IPS DF 4.7 (cell line): ENCODE results near the gene ZNF689.
A peak's percentile ranks its signal among the peaks of the same experiment; 100 is the strongest.
"Not testable (repeated sequence)": the region's sequence is repeated elsewhere in the genome, so short reads cannot be mapped to it uniquely, and the experiment has no call there.

Source experiments
- DNase-seq: peaks from one replicate; pipeline ENCODE4 v3.0.0-alpha.2; 2013; ENCODE audit warnings: low spot score; ENCODE audit errors: extremely low read depth

Gene ZNF689

DNA sequence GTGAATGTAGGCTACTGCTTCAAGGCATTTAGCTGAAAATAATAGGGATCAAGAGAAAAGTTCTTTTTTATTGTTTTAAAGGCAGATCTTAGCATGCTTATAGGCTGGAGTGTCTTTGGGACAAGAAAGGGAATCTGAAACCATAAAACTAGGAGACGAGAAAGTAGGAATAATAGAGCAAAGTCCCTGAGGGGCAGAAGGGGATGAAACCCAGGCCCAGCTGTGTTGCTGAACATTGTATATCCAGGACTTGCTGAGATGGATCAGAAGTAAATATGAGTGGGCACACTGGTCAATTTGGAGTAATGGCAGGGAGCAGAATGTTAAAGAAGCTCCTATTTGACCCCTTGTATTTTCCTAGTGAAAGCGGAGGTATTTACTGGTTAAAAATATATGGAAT lies 9.3 kb downstream of the ZNF689 start:
- DNase-seq, result no peak

DNA sequence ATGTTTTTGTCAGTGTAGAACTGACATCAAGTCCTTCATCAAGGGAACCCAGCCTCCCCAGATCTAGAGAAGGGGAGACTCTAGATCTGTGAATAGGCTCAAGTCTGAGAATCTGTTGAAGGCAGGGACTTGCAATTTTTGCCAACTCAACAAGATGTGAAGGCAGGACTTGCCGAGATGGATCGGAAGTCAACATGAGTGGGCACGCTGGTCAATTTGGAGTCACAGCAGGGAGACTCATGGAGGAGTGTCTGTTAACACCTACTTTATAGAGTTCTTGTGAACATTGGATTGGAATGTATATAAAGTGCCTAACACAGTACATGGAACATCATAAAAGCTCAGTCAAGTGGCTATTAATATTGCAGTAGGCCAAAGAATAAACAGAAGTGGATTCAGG lies 10.0 kb downstream of the ZNF689 start:
- DNase-seq, result no peak

DNA sequence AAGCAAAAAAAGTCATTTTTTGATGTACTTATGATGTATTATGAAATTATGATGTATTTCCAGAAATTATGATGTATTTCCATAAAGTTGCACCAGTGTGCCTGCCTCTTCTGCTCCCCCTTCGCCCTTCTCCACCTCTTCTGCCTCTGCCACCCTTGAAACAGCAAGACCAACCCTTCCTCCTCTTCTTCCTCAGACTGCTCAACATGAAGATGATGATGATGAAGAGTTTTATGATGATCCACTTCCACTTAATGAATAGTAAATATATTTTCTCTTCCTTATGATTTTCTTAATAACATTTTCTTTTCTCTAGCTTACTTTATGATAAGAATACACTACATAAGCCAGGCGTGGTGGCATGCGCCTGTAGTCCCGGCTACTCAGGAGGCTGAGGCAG lies 17.3 kb downstream of the ZNF689 start:
- DNase-seq, result no peak

DNA sequence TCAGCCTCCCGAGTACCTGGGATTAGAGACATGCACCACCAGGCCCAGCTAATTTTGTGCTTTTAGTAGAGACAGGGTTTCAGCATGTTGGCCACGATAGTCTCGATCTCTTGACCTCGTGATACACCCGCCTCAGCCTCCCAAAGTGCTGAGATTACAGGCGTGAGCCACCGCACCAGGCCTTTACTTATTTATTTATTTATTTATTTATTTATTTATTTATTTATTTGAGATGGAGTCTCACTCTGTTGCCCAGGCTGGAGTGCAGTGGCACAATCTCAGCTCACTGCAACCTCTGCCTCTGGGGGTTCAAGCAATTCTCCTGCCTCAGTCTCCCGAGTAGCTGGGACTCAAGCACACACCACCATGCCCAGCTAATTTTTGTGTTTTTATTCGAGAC lies 19.3 kb downstream of the ZNF689 start:
- DNase-seq, result not testable (repeated sequence)

DNA sequence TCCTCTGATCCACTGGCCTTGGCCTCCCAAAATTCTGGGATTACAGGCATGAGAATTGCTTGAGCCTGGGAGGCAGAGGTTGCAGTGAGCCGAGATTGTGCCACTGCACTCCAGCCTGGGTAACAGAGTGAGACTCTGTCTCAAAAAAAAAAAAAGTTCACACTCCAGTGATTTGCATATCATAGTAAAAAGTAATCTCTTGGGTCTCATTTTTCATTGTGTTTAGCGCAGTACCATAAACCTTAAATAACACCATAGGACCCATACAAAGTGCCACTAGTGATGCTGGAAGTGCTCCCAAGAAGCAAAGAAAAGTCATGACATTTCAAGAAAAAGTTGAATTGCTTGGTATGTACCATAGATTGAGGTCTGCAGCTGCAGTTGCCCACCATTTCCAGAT lies 20.6 kb downstream of the ZNF689 start:
- DNase-seq, result not testable (repeated sequence)

DNA sequence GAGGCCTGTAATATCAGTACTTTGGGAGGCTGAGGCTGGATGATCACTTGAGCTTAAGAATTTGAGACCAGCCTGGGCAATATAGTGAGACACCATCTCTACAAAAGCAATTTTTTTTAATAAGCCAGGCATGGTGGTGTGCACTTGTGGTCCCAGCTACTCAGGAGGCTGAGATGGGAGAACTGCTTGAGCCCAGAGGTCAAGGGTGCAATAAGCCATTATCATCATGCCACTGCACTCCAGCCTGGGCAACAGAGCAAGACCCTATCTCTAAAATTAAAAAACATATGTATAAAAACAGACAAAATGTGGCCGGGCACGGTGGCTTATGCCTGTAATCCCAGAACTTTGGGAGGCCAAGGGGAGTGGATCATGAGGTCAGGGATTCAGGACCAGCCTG lies 21.5 kb downstream of the ZNF689 start:
- DNase-seq, result no peak

DNA sequence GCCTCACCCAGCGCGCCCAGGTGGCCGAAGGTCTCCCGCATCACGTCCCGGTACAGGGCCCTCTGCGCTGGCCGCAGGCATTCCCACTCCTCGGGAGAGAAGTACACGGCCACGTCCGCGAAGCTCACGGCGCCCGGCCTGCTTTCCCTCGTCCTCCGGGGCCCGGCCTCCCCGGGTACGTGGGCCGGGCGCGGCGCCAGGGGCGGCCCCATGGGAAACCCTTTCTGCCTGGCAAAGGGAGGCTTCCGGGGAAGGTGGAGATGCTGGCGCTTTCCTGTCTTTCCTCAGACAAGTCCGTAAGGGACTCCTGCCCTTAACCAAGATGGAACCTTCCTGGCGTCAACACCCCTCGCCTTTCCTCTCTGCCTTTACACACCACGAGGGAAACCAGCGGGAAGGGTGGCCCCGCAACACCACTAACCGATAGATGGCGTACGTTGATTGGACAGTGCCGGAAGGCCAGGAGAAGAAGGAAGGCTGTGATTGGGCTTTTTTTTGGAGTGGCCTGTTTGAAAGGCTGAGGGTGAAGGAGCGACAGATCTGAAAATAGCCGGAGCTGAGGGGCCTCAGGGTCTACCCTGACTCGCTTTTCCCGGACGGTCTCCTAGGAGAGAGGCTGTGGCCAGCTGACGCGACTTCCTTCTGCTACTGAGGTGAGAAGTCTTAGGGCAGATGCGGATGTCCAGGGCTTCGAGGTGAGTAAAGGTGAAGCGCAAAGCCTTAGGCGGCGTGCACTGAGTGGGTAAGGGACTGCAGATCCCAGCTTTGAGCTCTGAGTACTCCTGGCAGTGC lies 24.6 kb downstream of the ZNF689 start, which contains the start of gene ZNF785:
Gene ZNF785 (minus strand): TSS at position 298 of the 792 bp plus-strand sequence. CDS start 86 bp downstream, at position 212.
- peak; percentile 99 for DNase-seq

DNA sequence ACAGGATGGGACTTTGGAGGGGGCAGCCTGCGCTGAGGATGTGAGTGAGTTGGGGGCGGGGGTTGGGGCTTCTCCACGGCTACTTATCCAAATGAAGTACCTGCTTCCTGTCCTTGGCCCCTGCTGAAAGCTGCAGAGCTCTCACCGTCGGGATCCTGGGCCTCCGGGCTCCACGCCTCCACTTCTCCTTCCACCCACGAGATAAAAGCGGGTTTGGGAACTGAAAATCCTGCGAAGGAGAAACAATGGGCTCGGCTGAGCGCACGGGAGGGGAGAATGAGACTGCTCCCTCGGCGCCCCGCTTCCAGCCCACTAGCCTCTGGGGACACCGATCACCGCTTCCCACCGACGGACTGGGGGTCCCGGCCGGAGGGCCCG lies 25.2 kb downstream of the ZNF689 start:
- DNase-seq, result no peak

DNA sequence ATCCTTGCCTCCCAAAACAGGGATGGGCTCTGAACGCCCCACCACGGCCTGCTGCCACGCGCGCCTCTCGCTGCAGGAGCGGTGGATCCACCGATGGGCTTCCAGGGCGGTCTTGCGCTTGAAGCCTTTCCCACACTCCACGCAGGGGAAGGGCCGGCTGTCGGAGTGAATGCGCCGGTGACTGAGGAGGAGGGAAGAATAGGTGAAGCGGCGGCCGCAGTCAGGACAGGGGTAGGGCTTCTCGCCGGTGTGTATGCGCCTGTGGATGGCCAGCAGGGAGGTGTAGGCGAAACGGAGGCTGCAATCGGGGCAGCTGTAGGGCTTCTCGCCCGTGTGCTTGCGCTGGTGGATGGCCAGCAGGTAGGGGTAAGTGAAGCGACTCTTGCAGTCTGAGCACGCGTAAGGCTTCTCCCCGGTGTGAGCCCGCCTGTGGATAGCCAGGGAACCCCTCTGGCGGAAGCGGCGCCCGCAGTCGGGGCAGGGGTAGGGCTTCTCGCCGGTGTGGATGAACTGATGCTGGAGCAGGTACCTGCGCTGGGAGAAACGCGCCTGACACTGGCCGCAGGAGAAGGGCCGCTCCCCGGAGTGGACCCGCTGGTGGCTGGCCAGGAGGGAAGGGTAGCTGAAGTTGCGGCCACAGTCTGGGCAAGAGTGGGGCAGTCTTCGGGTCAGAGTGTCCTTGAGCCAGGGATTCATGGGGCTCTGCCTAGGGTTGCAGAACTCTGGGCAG lies 27.4 kb downstream of the ZNF689 start:
- DNase-seq, result no peak

DNA sequence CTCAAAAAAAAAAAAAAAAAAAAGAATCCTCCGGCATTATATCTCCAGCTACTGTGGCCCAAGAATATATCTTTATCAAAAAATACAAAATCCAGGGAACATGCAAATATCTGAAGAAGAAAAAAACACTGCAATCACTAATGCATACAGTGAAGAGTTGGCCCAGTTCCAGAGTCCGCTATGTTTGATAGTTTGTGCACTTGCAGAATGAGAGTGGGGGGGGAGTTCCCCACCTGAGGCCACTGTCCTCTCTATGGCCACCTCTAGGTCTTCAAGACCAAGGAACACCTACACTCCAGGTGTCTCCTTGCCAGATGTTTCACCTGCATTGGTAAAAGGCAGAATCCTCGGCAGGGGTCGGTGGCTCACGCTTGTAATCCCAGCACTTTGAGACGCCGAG lies 28.7 kb downstream of the ZNF689 start:
- no peak for DNase-seq

DNA sequence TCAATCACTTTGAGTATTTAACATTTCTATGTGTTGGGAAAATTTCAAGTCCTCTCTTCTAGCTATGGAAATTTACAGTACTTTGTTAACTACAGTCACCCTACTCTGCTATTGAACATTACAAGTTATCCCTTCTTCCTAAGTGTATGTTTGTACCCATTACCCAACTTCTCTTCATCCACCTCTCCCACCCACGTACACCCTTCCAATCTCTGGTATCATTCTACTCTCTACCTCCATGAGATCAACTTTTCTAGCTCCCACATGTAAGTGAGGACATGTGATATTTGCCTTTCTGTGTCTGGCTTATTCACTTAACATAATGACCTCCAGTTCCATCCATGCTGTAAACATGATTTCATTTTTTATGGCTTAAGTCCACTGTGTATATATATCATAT lies 35.5 kb downstream of the ZNF689 start:
- no peak for DNase-seq

DNA sequence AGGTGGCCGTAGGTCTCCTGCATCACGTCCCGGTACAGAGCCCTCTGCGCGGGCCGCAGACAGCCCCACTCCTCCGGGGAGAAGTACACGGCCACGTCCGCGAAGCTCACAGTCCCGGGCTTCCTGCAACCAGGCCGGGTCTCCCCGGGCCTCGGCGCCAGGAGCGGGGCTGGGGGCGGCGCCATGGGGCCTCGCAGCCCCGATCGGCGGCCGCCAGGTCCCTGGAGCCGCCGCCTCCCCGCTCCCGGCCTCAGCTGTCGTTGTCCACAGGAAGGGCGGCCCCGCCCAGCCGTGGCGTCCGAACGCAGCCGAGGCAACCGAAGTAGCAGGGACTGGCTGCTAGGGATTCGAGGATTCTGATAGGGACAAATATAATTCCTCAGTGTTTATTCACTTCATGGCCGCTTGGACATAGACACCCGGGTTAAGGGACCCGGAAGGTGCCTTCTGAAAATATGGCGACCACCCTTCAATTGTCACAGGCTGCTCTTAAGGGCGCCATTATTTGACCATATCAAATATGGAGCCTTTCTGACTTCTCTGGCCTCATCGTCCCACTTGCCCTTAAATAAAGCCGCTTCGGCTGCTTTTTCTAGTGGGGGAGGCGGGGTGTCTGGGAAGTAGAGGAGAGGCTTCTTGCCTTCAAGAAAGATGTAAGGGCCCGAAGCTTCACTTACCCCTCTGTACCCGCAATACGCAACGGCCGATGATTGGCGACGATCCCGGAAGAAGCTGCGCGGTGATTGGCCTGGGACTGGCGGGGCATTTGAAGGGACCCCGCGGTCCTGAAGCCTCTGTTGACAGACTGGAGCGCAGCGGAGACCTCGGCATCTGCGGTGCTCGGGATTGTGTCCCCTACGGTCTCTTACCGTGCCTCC lies 38.5 kb downstream of the ZNF689 start, which contains the start of gene ZNF688:
Gene ZNF688 (minus strand): TSS at position 270 of the 878 bp plus-strand sequence. CDS start 85 bp downstream, at position 185.
- peak; percentile 82 for DNase-seq

DNA sequence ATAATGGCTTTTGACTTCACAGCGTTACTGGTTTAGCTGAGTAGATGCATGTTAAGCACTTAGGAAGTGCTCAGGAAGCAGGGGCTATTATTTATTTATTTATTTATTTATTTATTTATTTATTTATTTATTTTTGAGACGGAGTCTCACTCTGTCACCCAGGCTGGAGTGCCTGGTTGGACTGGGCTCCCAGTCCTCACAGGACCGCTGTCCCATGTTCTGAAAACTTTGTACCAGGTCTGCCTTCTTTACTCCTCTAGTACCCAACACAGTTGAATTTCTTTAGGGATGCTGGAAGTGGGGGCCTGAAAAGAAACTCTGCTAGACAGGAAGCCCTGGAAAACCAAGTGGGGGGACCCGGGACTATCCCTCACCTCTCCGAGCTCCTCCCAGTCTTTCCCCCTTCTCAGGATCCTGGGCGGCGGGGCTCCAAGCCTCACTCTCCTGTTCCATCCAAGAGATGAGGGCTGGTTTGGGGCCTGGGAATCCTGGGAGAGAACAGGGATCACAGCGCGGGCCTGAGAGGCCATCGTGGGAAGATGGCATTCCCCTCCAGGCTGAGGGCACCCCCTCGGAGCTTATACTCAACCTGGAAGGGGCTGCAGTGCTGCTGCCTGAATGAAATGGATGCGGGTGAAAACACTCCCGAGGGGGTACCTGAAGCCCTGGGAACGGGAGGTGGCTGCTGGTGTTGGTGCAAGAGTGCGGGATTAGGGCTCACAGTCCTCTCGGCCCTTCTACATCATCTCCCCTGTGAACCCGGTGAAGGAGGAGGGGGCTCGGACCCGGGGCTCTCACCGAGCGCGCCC lies 39.3 kb downstream of the ZNF689 start:
- no peak for DNase-seq

DNA sequence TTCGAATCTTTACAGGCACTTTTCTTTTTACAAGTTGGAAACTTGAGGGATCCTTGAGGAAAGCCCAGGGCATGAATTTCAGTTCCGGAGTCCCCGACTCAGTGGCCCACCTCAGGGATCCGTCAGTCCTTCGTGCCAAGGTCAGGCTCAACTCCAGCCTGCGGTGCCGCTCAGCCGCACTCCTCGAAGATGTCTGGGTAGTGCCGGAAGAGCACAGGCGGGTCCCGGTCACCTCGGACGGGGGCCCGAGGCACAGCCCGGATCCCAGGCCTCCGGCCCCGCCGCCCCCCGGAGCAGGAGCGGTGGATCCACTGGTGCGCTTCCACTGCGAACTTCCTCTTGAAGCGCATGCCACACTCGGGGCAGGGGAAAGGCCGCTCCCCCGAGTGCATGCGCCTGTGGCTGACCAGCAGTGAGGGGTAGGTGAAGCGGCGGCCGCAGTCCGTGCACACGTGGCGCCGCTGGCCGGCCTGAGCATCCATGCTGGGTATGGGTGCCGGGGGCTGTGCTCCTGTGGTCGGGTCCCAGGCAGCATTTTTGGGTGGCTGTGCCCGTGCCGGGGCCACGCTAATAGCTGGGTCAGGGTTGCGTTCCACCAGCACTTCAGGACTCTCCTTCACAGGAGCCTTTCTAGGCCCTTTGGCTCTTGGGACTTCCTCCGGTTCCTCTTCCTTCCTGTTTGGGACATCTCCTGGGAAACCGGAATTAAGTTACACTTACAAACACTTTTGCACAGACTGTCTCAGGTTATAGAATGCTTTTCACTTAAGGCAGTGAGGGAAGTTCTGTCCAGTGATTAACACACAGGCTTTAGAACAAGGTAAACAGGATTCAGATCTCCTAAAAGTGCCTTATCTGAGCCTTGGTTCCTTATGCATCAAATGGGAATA lies 40.2 kb downstream of the ZNF689 start:
- no peak for DNase-seq

DNA sequence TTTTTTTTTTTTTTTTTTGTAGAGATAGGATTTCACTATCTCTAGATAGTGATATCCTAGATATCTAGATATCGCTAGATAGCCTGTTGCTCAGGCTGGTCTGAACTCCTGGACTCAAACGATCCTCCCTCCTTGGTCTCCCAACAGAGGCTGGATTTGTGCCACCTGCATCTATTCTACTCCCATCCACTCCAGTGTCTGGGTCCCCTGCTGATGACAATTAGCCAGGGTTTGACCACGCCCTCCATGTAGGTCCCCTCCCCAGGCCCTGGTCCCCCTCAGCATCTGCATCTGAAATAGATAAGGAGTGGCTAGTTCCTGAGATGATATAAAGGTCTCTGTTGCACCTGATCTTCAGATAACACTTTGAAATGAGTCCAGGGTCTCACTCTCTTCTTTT lies 40.9 kb downstream of the ZNF689 start:
- no peak for DNase-seq

DNA sequence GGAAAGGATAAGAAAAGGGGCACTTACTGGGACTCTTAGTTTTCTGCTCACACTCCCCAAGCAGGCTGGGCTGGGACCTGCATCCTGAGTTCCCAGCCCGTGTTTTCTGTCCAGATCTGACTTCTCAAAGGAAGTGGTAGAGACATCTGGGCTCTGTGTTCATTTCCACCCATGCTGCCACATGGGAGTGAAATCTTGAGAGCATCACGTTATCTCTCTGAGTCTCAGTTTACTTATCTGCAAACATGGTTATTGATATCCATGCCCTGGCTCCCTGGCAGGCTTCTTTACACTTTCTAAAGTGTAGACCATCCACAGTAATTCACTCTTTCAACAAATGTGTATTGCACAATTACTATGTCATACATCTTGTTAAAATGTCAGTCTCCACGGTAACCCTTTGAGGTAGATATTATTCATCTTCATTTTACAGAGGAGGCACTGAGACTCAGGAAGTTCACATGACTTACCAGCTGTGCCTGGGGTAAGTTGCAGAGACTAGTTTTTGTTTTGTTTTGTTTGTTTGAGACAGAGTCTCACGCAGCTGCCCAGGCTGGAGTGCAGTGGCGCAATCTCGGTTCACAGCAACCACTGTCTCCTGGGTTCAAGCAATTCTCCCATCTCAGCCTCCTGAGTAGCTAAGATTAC lies 42.1 kb downstream of the ZNF689 start:
- DNase-seq, result no peak

DNA sequence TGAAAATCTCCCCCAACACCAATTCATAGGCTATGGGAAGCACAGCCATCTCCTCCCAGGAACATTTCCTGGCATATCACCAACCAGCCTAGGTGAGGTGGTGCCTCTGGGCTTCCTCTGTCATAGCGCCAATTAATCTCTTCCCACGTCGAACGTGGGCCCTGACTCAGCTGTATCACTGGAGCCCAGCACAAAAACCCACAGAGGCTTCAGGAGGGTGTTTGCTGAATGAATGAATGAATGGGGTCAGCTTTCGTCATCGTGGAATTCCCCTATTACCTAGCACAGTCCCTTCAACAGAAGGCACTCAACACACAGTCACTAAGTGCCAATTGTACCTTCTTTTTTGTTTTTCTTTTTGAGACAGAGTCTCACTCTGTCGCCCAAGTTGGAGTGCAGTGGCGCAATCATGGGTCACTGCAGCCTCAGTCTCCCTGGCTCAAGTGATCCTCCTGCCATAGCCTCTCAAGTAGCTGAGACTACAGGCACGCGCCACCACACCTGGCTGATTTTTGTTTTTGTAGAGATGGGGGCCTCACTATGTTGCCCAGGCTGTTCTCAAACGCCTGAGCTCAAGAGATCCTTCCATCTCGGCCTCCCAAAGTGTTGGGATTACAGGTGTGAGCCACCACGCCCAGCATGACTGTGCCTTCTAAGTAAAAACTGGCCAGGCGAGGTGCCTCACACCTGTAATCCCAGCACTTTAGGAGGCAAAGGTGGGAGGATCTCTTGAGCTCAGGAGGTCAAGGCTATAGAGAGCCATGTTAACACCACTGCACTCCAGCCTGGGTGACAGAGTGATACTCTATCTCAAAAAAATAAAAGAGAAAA lies 42.8 kb downstream of the ZNF689 start:
- DNase-seq, result no peak

DNA sequence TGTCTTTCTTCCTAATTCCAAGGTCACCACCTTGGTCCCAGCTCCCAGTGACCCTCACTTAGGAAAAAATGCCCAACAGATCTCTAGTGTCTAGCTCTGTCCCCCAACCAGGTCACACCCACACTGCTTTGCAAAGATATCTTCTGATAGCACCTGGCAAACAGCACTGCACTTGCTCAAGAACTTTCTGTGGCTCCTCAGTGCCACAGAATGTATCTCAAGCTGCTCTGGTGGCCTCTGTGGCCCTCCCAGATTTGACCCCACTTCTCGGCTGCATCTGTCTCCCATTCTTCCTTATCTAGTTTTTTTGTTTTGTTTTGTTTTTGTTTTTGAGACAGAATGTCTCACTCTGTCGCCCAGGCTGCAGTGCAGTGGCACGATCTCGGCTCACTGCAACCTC lies 43.7 kb downstream of the ZNF689 start:
- DNase-seq, result no peak
